AG09309 (cell line): ENCODE data around the gene RPS2.
A peak's percentile ranks its signal among the peaks of the same experiment; 100 is the strongest.
"Not testable (repeated sequence)": the region's sequence is repeated elsewhere in the genome, so short reads cannot be mapped to it uniquely, and the experiment has no call there.

Source experiments
- DNase-seq: peaks from one replicate; pipeline ENCODE4 v3.0.0-alpha.2; 2010; ENCODE audit warnings: low read depth
- H3K4me3 ChIP-seq: 2 replicates; pipeline ENCODE4 v1.5.1; 2011; ENCODE audit warnings: mild to moderate bottlenecking, low read depth, low read length, moderate library complexity; ENCODE audit not compliant: control insufficient read depth
- CTCF ChIP-seq: IDR thresholded peaks from 2 replicates; pipeline ENCODE4 v1.5.1; 2011; ENCODE audit warnings: mild to moderate bottlenecking, low read depth, low read length, inconsistent platforms; ENCODE audit not compliant: insufficient read depth, control insufficient read depth; ENCODE audit errors: missing control alignments

The RPS2 gene

GRCh38 chr16:1964506-1965395, at the start of gene RPS2:
Gene RPS2, minus strand, starts transcription at chr16:1964826. Its CDS starts 201 bp downstream, at chr16:1964625.
- H3K4me3 ChIP-seq: peak within 1 kb of the TSS; percentile 96
- DNase-seq: peak; percentile 94
- no peak for TF ChIP-seq CTCF

- TF ChIP-seq CTCF: no peak
- no peak for DNase-seq
Measured at GRCh38 chr16:2013527-2013926, 48.9 kb upstream of the RPS2 start.

GRCh38 chr16:2011726-2012125, 47.1 kb upstream of the RPS2 start:
- DNase-seq: not testable (repeated sequence)

More at GRCh38 chr16:2013527-2013926, 48.9 kb upstream of the RPS2 start:
- H3K4me3 ChIP-seq: no peak overlapping the region

GRCh38 chr16:2009791-2010510, 45.3 kb upstream of the RPS2 start, which contains the start of gene ZNF598:
Gene ZNF598, minus strand, starts transcription at chr16:2009821.
- TF ChIP-seq CTCF: no peak
- DNase-seq: peak; percentile 41

More at GRCh38 chr16:2011726-2012125, 47.1 kb upstream of the RPS2 start:
- not testable (repeated sequence) for H3K4me3 ChIP-seq

GRCh38 chr16:2009164-2009711, 44.6 kb upstream of the RPS2 start:
- H3K4me3 ChIP-seq: peak overlapping the region; percentile 56
- no peak for TF ChIP-seq CTCF
- DNase-seq: no peak

More at GRCh38 chr16:2009791-2010510, 45.3 kb upstream of the RPS2 start, which contains the start of gene ZNF598:
- peak within 1 kb of the TSS; percentile 66 for H3K4me3 ChIP-seq

- TF ChIP-seq CTCF: no peak
- peak overlapping the region; percentile 56 for H3K4me3 ChIP-seq
- no peak for DNase-seq
Measured at GRCh38 chr16:2008631-2009163, 44.1 kb upstream of the RPS2 start.
